Heart right ventricle (tissue), 16 donors: ENCODE measurements around the gene LRIG1. TPM values are rescaled to one million over a fixed set of nuclear protein-coding genes. Genes with fewer than 3 reads are reported as not detected.

ENCODE experiments used
- ATAC-seq, 8 donors: fragments of 200-7000 bp; cut with Tn5 transposase; one replicate each; pipeline ENCODE4 v1.9.1; 2020; ENCODE audit warnings: mild to moderate bottlenecking in 8 of 8, moderate library complexity in 8 of 8, moderate number of reproducible peaks in 1 of 8
- DNase-seq, 2 donors: peaks; one replicate each; pipeline ENCODE4 v3.0.0-alpha.2; 2020
- H3K27ac ChIP-seq, 10 donors: fragments of 200-600 bp; sonication (generic) in 2 of 10; one replicate each; pipeline versions ENCODE4 v1.5.0 to v1.8.0; 2020 to 2022; ENCODE audit warnings: mild to moderate bottlenecking in 3 of 10
- H3K27me3 ChIP-seq, 7 donors: fragments of 200-600 bp; one replicate each; pipeline ENCODE4 v1.8.0; 2021 to 2022; ENCODE audit warnings: mild to moderate bottlenecking in 2 of 7
- H3K36me3 ChIP-seq, 9 donors: fragments of 200-600 bp; sonication (generic) in 1 of 9; one replicate each; pipeline versions ENCODE4 v1.5.0 to v1.8.0; 2020 to 2022; ENCODE audit warnings: mild to moderate bottlenecking in 2 of 9
- H3K4me1 ChIP-seq, 9 donors: fragments of 200-600 bp; sonication (generic) in 1 of 9; one replicate each; pipeline versions ENCODE4 v1.5.0 to v1.8.0; 2020 to 2022; ENCODE audit warnings: mild to moderate bottlenecking in 4 of 9
- H3K4me3 ChIP-seq, 10 donors: fragments of 200-600 bp; sonication (generic) in 2 of 10; one replicate each; pipeline versions ENCODE4 v1.5.0 to v1.8.0; 2020 to 2022; ENCODE audit warnings: mild to moderate bottlenecking in 7 of 10, moderate library complexity in 2 of 10
- H3K9me3 ChIP-seq, 11 donors: fragments of 200-600 bp in 10 of 11; sonication (generic) in 2 of 11; one replicate each; pipeline versions ENCODE4 v1.5.0 to v1.8.0; 2013 to 2022; ENCODE audit warnings: mild to moderate bottlenecking in 2 of 11, control low read depth in 1 of 11, moderate library complexity in 1 of 11
- WGBS, 2 donors: extraction: QIAGEN DNeasy Blood & Tissue Kit; methylation state at CpG; one replicate each; pipeline ENCODE4 v1.1.7; 2013; ENCODE audit warnings: inconsistent platforms in 1 of 2; 5-methylcytosine and 5-hydroxymethylcytosine counted together
- intact Hi-C, 10 donors: fragments of 100-400 bp; cut with DNase I; formaldehyde crosslinking; loops; one replicate each; pipeline versions ENCODE4 v1.11.1 to v1.14.2; 2022
- polyA plus RNA-seq, 2 donors: library from polyadenylated mRNA; stranded (reverse); fragments of 200-250 nt; gene quantifications; one replicate each; pipeline ENCODE4 v1.2.3, GENCODE V29; 2013
- total RNA-seq, 10 donors: library from RNA; stranded (reverse); fragmentation: NEBNext Ultra II Directional in 3 of 10; extraction: Animal tissue kit (Norgen Biotek cat#: 25700) in 3 of 10; gene quantifications; one replicate each; pipeline versions ENCODE4 v1.2.1 to v1.2.4, GENCODE V29; 2021 to 2023
- TF ChIP-seq, protein P1 (sequence below), 9 donors: fragments of 200-600 bp; sonication (generic) in 2 of 9; IDR thresholded peaks; one replicate each; pipeline versions ENCODE4 v1.5.0 to v1.8.0; 2021 to 2022; ENCODE audit warnings: antibody characterized with exemption in 9 of 9, mild to moderate bottlenecking in 5 of 9, moderate library complexity in 1 of 9
- donor health status: Arrhythmogenic right ventricular cardiomyopathy.
- donor health status: ischemic (EF 13 %, LVEDD 7.1; RV severe dilation, severe dysfunction).
- donor health status: healthy with polysubstance abuse.
- donor health status: DM: no; HTN: yes; CAD: no.
- donor health status: DM: no; HTN: no; CAD: no.
- donor health status: ischemic (EF 25% LVEDD 6.9; RV normal size, moderate dysfunction).
- donor health status: ischemic (EF 25% LVEDD 5.7; RV mildly dilated, moderate dysfunction).
- donor health status: healthy.
- donor health status: DM: yes; HTN: yes; CAD: no.
- donor health status: Ischemic cardiomyopathy.
- donor health status: ischemic (EF 35%, LVEDD 5.7; RV mildly dilated, moderate dysfunction).
- donor health status: nonischemic (EF 11% LVEDD 7.7; RV severe dilation, severe dysfunction).
- donor health status: DM: yes; HTN: yes; CAD: no.
- donor health status: PGD.
- donor health status: ischemic (EF 29% LVEDD 5.4; RV normal size, mild dysfunction).
- donor health status: nonischemic (EF 23%, LVEDD 6.1; RV moderate dilation, normal function).

LRIG1 gene
- total and polyA plus RNA-seq, 12 donors = 23.8 to 109 (median 94.2) TPM

DNA sequence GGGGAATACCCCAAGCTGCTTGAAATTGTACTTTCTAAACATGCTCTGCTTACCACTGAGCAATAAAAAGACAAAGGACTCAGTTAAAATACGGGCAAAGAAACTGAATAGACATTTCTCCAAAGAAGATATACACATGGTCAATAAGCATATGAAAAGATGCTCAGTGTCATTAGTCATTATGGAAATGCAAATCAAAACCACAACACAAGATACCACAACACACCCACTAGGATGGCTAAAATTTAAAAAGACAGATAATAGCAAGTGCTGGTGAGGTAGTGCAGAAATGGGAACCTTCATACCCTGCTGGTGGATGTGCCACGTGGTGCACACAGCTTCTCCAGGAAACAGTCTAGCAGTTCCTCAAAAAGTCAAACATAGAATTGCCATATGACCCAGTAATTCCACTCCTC lies 21.3 kb downstream of the LRIG1 start:
- Histone ChIP-seq H3K4me1 (peaks cover 35 to 100% (median 87%) of the 10 kb centered on the region in 9 donors), H3K9me3 (peaks cover 0 to 5% (median 0%) of the 10 kb centered on the region in 11 donors), H3K27ac (peak overlapping the region in 3 of 10 donors; percentile 85 to 91 (median 90)), H3K27me3 (no peaks in the 10 kb centered on the region), H3K36me3 (no peaks in the 10 kb centered on the region), H3K4me3 (no peak overlapping the region)
- intact Hi-C loops = no loop called here
- ATAC-seq (no peak), DNase-seq (no peak)
- WGBS, 2 donors = 79 to 95% methylated on average over 2 of the region's 2 CpGs
- TF ChIP-seq, protein P1, sequence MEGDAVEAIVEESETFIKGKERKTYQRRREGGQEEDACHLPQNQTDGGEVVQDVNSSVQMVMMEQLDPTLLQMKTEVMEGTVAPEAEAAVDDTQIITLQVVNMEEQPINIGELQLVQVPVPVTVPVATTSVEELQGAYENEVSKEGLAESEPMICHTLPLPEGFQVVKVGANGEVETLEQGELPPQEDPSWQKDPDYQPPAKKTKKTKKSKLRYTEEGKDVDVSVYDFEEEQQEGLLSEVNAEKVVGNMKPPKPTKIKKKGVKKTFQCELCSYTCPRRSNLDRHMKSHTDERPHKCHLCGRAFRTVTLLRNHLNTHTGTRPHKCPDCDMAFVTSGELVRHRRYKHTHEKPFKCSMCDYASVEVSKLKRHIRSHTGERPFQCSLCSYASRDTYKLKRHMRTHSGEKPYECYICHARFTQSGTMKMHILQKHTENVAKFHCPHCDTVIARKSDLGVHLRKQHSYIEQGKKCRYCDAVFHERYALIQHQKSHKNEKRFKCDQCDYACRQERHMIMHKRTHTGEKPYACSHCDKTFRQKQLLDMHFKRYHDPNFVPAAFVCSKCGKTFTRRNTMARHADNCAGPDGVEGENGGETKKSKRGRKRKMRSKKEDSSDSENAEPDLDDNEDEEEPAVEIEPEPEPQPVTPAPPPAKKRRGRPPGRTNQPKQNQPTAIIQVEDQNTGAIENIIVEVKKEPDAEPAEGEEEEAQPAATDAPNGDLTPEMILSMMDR (IDR thresholded peaks at IDR 0.05) = no peak

- H3K27ac ChIP-seq = peak overlapping the region in 1 of 10 donors; percentile 1
These were observed 21.9 kb downstream of the LRIG1 start for GRCh38 chr3:66478960-66479359.

GRCh38 chr3:66477856-66478255 lies 23.0 kb downstream of the LRIG1 start:
- 90 to 97% methylated on average over 7 of the region's 7 CpGs for WGBS, 2 donors
- intact Hi-C loops = no loop called here
- TF ChIP-seq, protein P1 (IDR thresholded peaks at IDR 0.05) = no peak
- Histone ChIP-seq H3K36me3 (no peaks in the 10 kb centered on the region), H3K27me3 (no peaks in the 10 kb centered on the region), H3K4me3 (no peak overlapping the region), H3K9me3 (peaks cover 0 to 5% (median 0%) of the 10 kb centered on the region in 11 donors), H3K4me1 (peaks cover 31 to 100% (median 87%) of the 10 kb centered on the region in 9 donors), H3K27ac (peak overlapping the region in 1 of 10 donors; percentile 1)
- DNase-seq (no peak), ATAC-seq (no peak)

More at GRCh38 chr3:66478960-66479359, 21.9 kb downstream of the LRIG1 start:
- TF ChIP-seq, protein P1 (IDR thresholded peaks at IDR 0.05) = no peak
- no peaks in the 10 kb centered on the region for H3K27me3 ChIP-seq
- H3K4me1 ChIP-seq = peaks cover 35 to 100% (median 87%) of the 10 kb centered on the region in 9 donors
- H3K4me3 ChIP-seq = no peak overlapping the region
- no peak for DNase-seq
- ATAC-seq = no peak
- 59 to 63% methylated on average over 9 of the region's 9 CpGs for WGBS, 2 donors
- no peaks in the 10 kb centered on the region for H3K36me3 ChIP-seq
- H3K9me3 ChIP-seq = peaks cover 0 to 5% (median 0%) of the 10 kb centered on the region in 11 donors
- intact Hi-C loops = no loop called here

GRCh38 chr3:66476852-66477381 lies 23.9 kb downstream of the LRIG1 start:
- peak in 5 of 8 donors; percentile 16 to 41 (median 27) for ATAC-seq
- no peak for DNase-seq
- intact Hi-C loops = no loop called here
- Histone ChIP-seq H3K27ac (peak overlapping the region in 2 of 10 donors; percentile 11 to 15), H3K36me3 (no peaks in the 10 kb centered on the region), H3K27me3 (no peaks in the 10 kb centered on the region), H3K4me1 (peaks cover 24 to 100% (median 85%) of the 10 kb centered on the region in 9 donors), H3K4me3 (no peak overlapping the region), H3K9me3 (peaks cover 0 to 5% (median 0%) of the 10 kb centered on the region in 11 donors)
- 67% methylated on average over 9 of the region's 9 CpGs for WGBS, 2 donors
- TF ChIP-seq, protein P1 (IDR thresholded peaks at IDR 0.05) = no peak
